GM12891 (cell line): ENCODE data around the gene TFAP2C.

Experiments
- POLR2A ChIP-seq: IDR thresholded peaks from 2 replicates; pipeline ENCODE4 v1.6.1; 2011; ENCODE audit warnings: low read depth, low read length, control low read depth
- POLR2AphosphoS5 ChIP-seq: IDR thresholded peaks from 2 replicates; pipeline ENCODE4 v1.6.1; 2011; ENCODE audit warnings: low read depth, low read length, control low read depth
- SPI1 ChIP-seq: IDR thresholded peaks from 2 replicates; pipeline ENCODE4 v1.6.1; 2011; ENCODE audit warnings: low read depth, low read length, control low read depth
- TAF1 ChIP-seq: IDR thresholded peaks from 2 replicates; pipeline ENCODE4 v1.6.1; 2011; ENCODE audit warnings: low read depth, low read length, control low read depth

DNA sequence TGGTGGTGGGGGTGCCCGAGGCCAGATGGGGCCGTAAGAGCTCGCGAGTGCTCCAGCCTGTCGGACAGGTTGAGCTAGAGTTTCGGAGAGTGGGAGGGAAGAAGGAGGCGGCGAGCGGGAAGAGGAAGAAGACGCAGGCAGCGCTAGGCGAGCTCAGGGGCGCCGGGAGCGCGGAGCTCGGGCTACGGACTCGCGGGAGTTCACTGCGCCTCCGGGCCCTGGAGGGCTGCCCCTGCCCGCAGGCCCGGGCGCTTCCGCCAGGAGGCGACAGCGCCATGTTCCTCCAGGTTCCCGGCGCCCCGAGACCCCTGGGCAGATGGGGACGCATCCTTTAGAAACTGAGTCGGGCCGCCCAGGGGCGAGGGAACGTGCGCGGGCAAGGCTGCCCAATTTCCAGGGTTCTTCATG is 984 bp downstream of the TFAP2C start:
- TF ChIP-seq POLR2AphosphoS5 = no peak
- TF ChIP-seq POLR2A = no peak
- no peak for TF ChIP-seq TAF1
- TF ChIP-seq SPI1 = no peak
